Heart left ventricle (tissue), 13 donors: Measurements from ENCODE around the gene GSK3A.

Experiments
- POLR2A ChIP-seq, 2 donors: fragments of 450-650 bp; IDR thresholded peaks; one replicate each; pipeline ENCODE4 v1.6.1; 2017; ENCODE audit warnings: antibody characterized with exemption in 2 of 2, mild to moderate bottlenecking in 2 of 2, moderate library complexity in 2 of 2
- TF ChIP-seq, protein P1 (sequence below), 12 donors: fragments of 200-600 bp; sonication (generic) in 4 of 12; IDR thresholded peaks; one replicate each; pipeline versions ENCODE4 v1.5.0 to v1.8.0; 2018 to 2022; ENCODE audit warnings: antibody characterized with exemption in 12 of 12, mild to moderate bottlenecking in 5 of 12
- donor health status: ischemic (EF 13 %, LVEDD 7.1; RV severe dilation, severe dysfunction).
- donor health status: DM: no; HTN: yes; CAD: no.
- donor health status: DM: no; HTN: no; CAD: no.
- donor health status: ischemic (EF 25% LVEDD 6.9; RV normal size, moderate dysfunction).
- donor health status: ischemic (EF 25% LVEDD 5.7; RV mildly dilated, moderate dysfunction).
- donor health status: ischemic (EF 35%, LVEDD 5.7; RV mildly dilated, moderate dysfunction).
- donor health status: nonischemic (EF 11% LVEDD 7.7; RV severe dilation, severe dysfunction).
- donor health status: DM: yes; HTN: yes; CAD: no.
- donor health status: PGD.
- donor health status: ischemic (EF 29% LVEDD 5.4; RV normal size, mild dysfunction).
- donor health status: nonischemic (EF 23%, LVEDD 6.1; RV moderate dilation, normal function).

DNA sequence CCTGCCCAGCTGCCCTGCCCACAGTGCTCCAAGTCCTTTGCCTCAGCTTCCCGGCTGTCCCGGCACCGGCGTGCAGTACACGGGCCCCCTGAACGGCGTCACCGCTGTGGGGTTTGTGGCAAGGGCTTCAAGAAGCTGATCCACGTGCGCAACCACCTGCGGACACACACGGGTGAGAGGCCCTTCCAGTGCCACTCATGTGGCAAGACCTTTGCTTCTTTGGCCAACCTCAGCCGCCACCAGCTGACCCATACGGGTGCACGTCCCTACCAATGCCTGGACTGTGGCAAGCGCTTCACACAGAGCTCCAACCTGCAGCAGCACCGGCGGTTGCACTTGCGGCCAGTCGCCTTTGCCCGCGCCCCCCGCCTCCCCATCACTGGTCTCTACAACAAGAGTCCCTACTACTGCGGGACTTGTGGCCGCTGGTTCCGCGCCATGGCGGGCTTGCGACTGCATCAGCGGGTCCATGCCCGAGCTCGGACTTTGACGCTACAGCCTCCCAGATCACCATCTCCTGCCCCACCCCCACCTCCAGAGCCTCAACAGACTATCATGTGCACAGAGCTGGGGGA, 16.6 kb downstream of the GSK3A start:
- TF ChIP-seq, protein P1, sequence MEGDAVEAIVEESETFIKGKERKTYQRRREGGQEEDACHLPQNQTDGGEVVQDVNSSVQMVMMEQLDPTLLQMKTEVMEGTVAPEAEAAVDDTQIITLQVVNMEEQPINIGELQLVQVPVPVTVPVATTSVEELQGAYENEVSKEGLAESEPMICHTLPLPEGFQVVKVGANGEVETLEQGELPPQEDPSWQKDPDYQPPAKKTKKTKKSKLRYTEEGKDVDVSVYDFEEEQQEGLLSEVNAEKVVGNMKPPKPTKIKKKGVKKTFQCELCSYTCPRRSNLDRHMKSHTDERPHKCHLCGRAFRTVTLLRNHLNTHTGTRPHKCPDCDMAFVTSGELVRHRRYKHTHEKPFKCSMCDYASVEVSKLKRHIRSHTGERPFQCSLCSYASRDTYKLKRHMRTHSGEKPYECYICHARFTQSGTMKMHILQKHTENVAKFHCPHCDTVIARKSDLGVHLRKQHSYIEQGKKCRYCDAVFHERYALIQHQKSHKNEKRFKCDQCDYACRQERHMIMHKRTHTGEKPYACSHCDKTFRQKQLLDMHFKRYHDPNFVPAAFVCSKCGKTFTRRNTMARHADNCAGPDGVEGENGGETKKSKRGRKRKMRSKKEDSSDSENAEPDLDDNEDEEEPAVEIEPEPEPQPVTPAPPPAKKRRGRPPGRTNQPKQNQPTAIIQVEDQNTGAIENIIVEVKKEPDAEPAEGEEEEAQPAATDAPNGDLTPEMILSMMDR (IDR thresholded peaks at IDR 0.05), result no peak
- no peak for TF ChIP-seq POLR2A (IDR thresholded peaks at IDR 0.05)
